HG03342 (cell line): ENCODE results near the gene TOPORS.
A peak's percentile ranks its signal among the peaks of the same experiment; 100 is the strongest.
"Not testable (repeated sequence)": the region's sequence is repeated elsewhere in the genome, so short reads cannot be mapped to it uniquely, and the experiment has no call there.

Experiments
- ATAC-seq: cut with Tn5 transposase; IDR thresholded peaks from one replicate; pipeline ENCODE4 v1.9.1; 2021; ENCODE audit warnings: mild to moderate bottlenecking, moderate library complexity; ENCODE audit not compliant: unreplicated experiment

Gene TOPORS

DNA sequence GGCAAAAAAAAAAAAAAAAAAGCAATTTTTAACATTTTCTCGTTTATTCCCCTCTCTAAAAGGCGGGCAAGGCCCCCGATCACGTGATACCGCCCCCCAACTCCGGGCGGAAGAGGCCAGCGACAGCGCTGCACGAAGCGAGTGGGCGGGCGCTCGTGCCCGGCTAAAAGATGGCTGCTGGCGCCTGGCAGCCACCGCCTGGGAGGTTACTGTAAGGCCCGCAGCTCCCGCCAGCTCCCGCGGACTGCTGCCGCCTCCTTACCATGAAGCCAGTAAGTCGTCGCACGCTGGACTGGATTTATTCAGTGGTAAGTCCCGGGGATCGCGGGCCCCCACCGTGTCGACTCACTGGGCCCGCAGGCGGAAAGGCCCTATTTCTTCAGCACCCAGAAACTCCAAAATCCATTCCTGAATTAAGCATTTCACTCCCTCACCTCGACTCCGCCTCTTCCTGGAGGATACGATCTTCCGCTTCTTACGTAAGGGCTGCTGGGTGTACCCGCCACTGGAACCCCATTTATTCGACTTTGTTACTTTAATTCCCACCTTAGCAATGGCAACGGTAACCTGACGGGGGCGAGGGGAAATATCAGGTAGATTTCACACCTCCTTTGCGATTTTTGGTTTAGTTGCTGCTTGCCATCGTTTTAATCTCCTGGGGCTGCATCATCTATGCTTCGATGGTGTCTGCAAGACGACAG, at the start of gene TOPORS, which contains the start of gene SMIM27:
Gene TOPORS (minus strand): TSS at position 415 of the 701 bp plus-strand sequence. CDS start 150 bp downstream, at position 265.
Gene SMIM27 (plus strand): TSS at position 156 of the 701 bp plus-strand sequence. CDS start 108 bp downstream, at position 264.
- ATAC-seq = peak; percentile 73

- ATAC-seq = not testable (repeated sequence)
These were observed 46.6 kb upstream of the TOPORS start for GRCh38 chr9:32599021-32599420.

GRCh38 chr9:32596936-32597335, 44.5 kb upstream of the TOPORS start:
- ATAC-seq = no peak

DNA sequence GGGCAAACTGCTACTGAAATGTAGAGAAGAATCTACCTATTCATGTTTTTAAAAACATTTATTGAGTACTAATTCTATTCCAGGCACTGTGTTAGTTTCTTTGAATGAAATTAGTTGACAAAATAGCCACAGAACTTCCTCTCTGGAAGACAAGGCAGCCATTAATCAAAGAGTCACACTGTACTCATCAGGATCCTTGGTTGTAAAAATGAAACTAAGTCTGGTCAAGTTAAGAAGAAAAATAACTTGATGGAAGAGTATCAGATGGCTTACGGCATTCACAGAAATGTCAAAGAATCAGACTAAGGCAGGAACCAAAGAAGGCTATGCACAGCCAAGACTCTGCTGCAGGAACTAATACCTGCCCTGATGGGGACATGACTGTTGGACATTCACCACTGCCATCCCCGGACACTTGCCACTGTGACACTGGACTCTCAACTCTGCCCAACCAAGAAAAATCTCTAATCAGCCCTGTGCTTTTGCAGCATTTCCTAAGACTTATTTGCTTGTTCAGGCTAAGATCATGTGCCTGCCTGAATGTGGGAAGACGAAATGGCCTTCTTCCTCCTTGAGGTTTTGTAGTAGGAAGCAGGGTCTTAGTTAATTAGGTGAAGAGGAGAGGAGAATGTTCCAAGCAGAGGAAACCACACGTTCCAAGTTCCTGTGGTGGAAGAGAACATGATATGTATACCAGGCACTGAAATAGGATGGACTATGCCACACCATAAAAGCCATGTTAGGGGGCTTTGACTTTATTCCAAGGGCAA, 43.9 kb upstream of the TOPORS start:
- no peak for ATAC-seq

DNA sequence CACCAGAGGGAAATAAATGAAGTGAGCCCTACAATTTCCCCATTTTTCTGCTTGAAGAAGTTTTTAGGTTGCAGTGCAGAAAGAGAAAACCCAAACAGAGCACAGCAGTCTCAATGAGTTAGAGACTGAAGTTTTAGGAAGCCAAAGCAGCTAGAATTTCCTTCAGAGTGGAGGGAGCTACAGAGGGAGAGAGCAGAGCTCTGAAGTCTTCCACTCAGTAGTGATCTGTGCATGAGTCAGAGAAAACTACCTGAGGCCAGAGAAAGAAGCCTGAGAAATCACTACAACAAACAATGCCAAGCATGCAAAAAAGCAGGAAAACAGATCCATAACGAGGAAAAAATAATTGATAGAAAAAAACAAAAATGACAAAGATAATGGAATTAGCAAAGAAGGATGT, 38.5 kb upstream of the TOPORS start:
- ATAC-seq = no peak

DNA sequence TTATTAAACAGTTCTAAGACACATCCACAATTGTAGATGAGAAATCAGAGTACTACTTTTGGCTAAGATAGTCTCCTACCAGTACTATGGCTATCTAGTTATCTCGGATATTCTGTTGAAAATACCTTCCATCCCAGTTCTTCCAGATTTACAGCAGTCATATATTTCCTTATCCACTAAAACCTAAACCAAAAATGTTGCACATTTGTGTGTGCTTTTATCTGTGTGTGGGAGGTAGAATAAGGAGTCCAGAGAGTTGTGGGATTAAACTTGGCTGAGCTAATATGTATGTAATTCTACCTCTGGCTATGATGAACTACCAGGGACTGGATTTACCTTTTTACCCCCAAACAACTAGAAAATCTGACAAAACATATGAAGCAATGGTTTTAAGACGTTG, 38.1 kb upstream of the TOPORS start:
- no peak for ATAC-seq

- ATAC-seq = peak; percentile 72
These were observed 36.8 kb upstream of the TOPORS start for GRCh38 chr9:32589083-32589723.

- peak; percentile 72 for ATAC-seq
These were observed 35.5 kb upstream of the TOPORS start for GRCh38 chr9:32587901-32588300.

DNA sequence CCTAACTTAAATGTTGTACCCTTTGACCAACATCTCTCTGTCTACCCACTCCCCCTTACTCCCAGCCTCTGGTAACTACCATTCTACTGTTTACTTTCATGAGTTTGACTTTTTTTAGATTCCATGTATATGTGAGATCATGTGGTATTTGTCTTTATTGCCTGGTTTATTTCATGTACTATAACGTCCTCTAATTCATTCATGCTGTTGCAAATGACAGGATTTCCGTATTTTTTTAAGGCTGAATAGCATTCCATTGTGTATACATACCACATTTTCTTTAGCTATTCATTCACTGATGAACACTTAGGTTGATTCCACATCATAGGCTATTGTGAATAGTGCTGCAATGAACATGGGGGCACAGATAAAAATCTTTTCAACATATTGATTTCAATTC, 32.4 kb upstream of the TOPORS start:
- no peak for ATAC-seq

DNA sequence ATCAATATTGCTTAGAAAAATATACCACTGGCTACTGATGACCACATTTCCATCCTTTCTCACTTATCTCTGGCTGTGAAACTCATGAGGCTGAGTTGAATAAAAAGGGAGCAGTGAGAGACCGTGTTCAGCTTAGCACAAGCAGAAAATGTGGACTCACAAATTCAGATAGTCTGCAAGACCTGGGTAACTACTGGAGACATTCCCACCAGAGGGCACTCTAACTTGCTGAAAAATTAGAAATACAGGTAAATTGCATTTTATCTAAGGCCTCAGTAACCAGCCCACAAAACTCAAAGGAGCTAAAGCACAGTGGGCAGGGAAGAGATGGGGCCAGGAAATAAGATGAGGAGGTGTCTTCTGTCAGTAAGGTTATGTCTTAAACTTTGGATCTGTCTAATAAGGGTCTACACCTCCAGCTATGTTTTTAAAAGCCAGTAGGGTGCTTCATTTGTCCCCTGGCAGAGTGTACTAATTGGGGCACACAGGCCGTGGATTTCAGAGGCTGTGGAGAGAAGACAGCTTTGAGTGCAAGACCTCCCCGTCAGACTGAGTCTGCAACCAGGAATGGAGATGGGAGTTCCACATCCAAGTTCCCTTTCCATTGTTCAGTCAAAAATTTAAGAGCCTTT, 29.2 kb upstream of the TOPORS start:
- ATAC-seq = no peak

GRCh38 chr9:32580631-32581300, 28.4 kb upstream of the TOPORS start:
- no peak for ATAC-seq

GRCh38 chr9:32579706-32580331, 27.4 kb upstream of the TOPORS start:
- ATAC-seq = peak; percentile 53

DNA sequence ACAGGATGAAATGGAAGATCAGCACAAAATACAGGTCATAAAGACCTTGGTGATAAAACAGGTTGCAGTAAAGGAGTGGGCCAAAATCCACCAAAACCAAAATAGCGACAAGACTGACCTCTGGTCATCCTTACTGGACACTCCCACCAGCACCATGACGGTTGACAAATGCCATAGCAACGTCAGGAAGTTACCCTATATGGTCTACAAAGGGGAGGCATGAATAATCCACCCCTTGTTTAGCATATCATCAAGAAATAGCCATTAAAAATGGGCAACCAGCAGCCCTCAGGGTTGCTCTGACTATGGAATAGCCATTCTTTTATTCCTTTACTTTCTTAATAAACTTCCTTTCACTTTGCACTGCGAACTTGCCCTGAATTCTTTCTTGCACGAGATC, 26.6 kb upstream of the TOPORS start:
- ATAC-seq = no peak

- ATAC-seq = no peak
These were observed 24.9 kb upstream of the TOPORS start for GRCh38 chr9:32577316-32577715.

- ATAC-seq = no peak
These were observed 22.5 kb upstream of the TOPORS start for GRCh38 chr9:32574858-32575257.

- ATAC-seq = no peak
These were observed 21.4 kb upstream of the TOPORS start for GRCh38 chr9:32573821-32574220.

GRCh38 chr9:32572900-32573523, 20.6 kb upstream of the TOPORS start, which contains the start of gene NDUFB6:
TSS of gene NDUFB6 (minus strand) at chr9:32573159. CDS start at chr9:32573060, 99 bp downstream.
- ATAC-seq = peak; percentile 88

DNA sequence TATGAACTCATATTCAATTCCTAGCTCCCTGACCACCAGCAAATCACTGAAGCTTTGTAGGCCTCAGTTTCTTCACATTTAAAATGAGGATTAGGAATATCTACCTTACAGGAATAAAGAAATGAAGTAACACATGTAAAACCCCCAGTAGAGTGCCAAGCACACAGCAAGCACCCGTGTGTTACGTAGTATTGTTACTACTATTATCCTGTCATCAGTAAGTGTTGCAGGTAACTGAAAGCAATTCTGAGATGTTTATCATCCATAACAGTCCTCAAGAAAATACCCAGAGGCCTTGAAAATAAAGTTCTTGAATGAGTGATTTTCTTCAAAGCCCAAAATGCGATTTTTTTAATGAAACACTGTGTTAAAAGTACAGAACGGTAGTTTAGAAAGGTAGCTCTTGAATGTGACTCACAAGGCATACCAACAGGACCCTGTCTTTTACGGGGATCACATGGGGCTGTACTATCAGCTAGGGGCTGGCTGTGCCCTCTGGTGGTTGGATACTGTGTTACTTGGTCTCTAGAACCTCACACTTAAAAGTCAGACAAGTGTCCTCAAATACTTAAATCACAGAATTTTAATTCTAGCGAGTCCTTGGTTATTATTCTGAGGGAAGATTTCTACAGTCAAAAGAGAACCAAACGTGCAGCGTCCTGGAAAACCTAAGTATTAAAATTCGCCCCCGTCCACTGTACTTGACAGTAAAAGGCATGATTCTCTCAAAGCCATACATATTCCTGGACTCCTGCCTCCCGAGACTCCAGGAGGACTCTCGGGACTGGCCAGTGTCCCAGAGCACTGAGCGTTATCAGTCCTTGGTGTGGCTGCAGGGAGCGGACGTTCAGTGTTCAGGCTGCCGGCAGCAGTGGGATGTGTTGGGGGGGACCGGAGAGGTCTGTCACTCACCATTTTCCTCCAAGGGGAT, 19.8 kb upstream of the TOPORS start:
- ATAC-seq = peak; percentile 94

DNA sequence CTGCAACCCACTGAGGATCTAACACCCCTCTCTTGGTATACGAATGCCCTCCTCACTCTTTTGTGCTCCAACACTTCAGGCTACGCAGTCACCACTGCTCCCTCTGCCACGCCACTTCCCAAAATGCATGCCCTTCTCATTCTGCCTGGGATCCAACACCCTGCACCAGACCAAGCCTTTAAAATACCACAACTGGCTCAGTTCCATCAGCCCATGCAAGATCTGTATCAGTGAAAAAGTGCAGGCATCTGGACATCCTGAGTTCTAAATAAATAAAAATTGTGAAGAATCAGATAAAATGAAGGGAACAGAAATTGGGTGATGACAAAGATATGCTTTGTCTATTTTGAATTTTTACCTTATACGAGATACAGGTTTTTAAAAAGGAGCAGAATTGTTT, 17.9 kb upstream of the TOPORS start:
- no peak for ATAC-seq
